Stomach (tissue), 4 donors: ENCODE results near the gene PALM3.

ENCODE experiments used
- CTCF ChIP-seq, 7 experiments: fragments of 450-650 bp in 4 of 7; fragments of 200-600 bp in 3 of 7; sonication (generic) in 3 of 7; IDR thresholded peaks; one replicate each; pipeline ENCODE4 v1.5.1; 2016 to 2019; ENCODE audit warnings: antibody characterized with exemption in 7 of 7, control low read depth in 2 of 7, mild to moderate bottlenecking in 1 of 7
- POLR2A ChIP-seq, 4 donors: fragments of 450-650 bp; IDR thresholded peaks; one replicate each; pipeline ENCODE4 v1.6.1; 2016; ENCODE audit warnings: antibody characterized with exemption in 4 of 4, control low read depth in 2 of 4, mild to moderate bottlenecking in 1 of 4, moderate library complexity in 1 of 4
- POLR2AphosphoS5 ChIP-seq, 3 donors: sonication (generic); formaldehyde crosslinking; IDR thresholded peaks; one replicate each; pipeline ENCODE4 v1.6.1; 2016; ENCODE audit warnings: antibody characterized with exemption in 3 of 3

- TF ChIP-seq CTCF (IDR thresholded peaks at IDR 0.05), result no peak
- no peak for TF ChIP-seq POLR2AphosphoS5 (IDR thresholded peaks at IDR 0.05)
- no peak for TF ChIP-seq POLR2A (IDR thresholded peaks at IDR 0.05)
Measured at GRCh38 chr19:14081797-14082674, 20.2 kb upstream of the PALM3 start.
